Posterior vena cava (tissue), 2 donors: ENCODE data around the gene PGAM4. TPM values are rescaled to one million over a fixed set of nuclear protein-coding genes. Genes with fewer than 3 reads are reported as not detected.
"Not testable (repeated sequence)": the region's sequence is repeated elsewhere in the genome, so short reads cannot be mapped to it uniquely, and the experiment has no call there.

Experiments
- DNase-seq: peaks from one replicate; pipeline ENCODE4 v3.0.0-alpha.2; 2020; ENCODE audit warnings: low spot score
- intact Hi-C, 2 donors: fragments of 100-400 bp; cut with DNase I; formaldehyde crosslinking; loops; one replicate each; pipeline versions ENCODE4 v1.14.1 to v1.14.2; 2022 to 2023
- long read RNA-seq, 2 donors: library from polyadenylated mRNA; unstranded; transcript quantifications; one replicate each; pipeline ENCODE4 v2.0.0, GENCODE V29; 2020 to 2021
- total RNA-seq, 2 donors: library from RNA; stranded (reverse); fragmentation: NEBNext Ultra II Directional; extraction: Animal tissue kit (Norgen Biotek cat#: 25700); gene quantifications; one replicate each; pipeline ENCODE4 v1.2.1, GENCODE V29; 2021
- donor health status: DM: yes; HTN: yes; CAD: no.
- donor health status: DM: yes; HTN: yes; CAD: no.

The PGAM4 gene
- not detected for total RNA-seq
- long read RNA-seq, donor 1 = 0 reads
- long read RNA-seq, donor 2 = 0 reads

DNA sequence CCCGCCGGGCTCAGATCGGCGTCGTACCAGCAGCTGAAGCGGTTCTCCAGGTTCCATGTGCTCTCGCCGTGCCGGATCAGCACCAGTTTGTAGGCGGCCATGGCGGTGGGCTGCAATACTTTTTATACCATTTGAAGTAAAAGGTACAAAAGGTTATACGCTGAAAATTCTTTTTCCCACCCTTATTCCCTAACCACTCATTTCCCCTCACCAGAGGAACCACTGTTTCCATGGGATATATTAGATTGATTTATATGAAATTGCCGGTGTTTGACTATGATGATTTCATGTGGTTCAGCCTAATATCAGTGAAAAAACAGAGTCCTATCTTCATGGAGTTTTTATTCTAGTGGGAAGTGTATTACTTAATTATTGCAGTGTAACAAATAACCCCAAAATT is at the start of gene PGAM4:
Gene PGAM4, minus strand, starts transcription at position 101 of the 400 bp plus-strand sequence. Its CDS starts 0 bp downstream, at position 101.
- intact Hi-C loops = no loop called here
- DNase-seq = no peak

DNA sequence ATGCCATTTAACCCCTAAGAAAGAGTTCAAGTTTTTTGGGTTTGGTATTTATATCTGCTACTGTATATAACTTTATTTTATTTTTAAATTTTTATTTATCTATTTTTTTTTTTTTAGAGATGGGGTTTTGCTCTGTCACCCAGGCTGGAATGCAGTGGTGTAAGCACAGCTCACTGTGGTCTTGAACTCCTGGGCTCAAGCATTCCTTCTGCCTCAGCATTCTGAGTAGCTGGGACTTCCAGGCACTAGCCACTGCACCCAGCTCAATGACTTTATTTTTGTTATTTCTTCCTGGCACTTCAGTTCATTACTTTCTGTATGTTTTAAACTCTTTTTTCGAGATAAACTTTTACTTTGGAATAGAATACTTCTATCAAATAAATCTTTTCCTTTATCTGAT is 42.4 kb upstream of the PGAM4 start:
- DNase-seq = no peak
- intact Hi-C loops = no loop called here

DNA sequence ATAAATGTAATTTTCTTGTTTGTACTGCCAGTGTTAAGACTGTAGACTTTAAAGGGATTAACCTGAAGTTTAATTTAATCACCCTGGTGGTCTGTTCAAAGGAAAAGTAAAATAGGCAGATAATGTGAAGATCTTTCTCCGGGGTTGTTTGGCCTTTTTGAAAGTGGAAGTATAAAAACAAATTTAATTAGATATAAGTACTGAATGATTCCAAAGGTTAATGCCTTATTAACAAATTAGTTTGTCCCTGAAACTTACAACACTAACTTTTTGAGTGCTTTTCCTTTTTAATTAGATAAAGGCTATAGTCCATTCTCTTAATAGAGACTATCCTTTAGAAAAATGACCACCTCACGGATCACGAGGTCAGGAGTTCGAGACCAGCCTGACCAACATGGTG is 10.4 kb upstream of the PGAM4 start:
- intact Hi-C loops = no loop called here
- DNase-seq = no peak

DNA sequence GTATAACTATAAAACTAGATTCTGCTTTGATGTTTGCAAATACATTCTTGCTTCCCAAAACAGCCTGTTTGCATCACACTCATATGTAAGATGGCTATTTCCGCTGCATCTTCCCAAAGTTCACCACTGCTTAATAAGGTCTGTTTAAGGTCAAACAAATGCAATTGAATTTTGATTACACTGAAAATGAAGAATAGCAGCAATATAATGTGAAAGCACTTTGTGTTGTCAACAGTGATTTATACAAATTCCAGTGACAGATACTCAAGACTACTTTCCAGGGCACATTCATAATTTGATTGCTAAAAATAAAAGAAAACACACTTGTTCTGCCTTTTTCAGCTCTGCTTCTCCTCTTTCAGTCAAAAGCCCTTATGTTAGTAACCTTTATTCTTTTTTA is 8.1 kb upstream of the PGAM4 start:
- no peak for DNase-seq
- intact Hi-C loops = no loop called here

DNA sequence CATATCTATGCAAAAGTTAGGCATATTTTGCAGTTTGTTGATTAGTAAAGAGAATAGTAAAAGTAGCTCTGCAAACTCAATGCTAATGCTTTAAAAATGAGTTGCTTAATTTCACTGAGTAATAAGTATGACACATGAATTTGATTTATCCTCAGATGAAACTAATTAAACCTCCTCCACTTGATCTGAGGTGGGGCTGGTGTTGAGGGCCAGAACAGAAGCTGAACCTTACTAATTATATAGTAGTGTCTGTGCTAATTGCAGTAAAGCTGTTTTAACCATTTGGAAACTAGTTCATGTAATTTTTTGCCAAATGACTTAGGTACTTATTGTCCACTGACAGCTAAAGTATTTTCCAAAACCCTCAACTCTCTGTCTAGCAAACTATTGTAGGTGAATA is 7.7 kb upstream of the PGAM4 start:
- no peak for DNase-seq
- intact Hi-C loops = no loop called here

DNA sequence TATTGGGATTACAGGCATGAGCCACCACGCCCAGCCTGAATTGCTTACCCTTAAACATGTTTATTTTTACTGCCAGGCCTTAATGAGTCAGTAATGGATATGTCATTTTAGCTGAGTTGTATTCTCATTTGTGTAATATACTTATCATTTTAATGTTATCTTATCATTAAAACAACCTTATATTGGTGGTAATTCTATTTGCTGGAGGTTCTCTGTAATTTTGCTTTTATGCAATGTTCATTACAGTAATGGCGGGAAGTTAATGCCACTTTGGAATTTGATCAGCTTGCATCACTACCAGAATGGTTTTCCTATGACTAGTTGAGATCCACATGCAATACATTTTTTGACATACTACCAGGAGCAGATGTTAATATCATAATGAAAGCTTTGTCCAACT is 6.3 kb upstream of the PGAM4 start:
- DNase-seq = no peak
- intact Hi-C loops = no loop called here

- intact Hi-C loops = no loop called here
- DNase-seq = no peak
These were observed 1.8 kb downstream of the PGAM4 start for GRCh38 chrX:77967631-77968030.

DNA sequence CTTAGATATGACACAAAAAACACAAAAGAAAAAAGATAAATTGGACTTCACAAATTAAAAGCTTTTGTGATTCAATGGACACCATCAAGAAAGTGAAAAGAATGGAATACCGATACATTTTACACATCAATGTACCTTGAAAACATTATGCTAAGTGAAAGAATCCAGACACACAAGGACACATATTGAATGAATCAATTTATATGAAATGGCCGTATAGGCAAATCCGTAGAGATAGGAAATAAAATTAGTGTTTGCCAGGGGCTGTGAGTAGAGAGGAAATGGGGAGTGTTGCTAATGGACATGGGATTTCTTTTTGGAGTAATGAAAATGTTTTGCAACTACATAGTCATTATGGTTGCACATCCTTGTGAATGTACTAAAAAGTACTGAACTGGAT is 3.1 kb downstream of the PGAM4 start:
- intact Hi-C loops = no loop called here
- no peak for DNase-seq

GRCh38 chrX:77962068-77962902 is 7.2 kb downstream of the PGAM4 start:
- no peak for DNase-seq
- intact Hi-C loops = no loop called here

DNA sequence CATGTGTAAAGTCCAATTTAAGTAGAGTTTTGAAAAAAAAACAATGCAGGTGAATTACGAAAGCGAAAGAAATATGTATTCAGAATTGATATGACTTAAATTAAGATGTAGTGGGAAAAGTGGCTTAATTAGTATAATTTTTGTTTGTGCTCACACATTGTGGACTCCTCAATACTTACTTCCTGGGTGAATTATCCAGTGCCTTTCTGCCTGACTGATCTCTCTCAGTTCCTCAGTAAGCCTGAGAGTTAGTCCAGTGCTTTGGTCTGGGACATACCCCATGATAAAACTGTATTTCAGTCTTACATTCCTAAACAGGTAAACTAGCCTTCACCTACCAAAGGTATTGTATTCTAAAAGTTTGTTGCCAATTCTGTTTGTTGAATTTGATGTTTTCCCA is 8.4 kb downstream of the PGAM4 start:
- intact Hi-C loops = no loop called here
- no peak for DNase-seq

DNA sequence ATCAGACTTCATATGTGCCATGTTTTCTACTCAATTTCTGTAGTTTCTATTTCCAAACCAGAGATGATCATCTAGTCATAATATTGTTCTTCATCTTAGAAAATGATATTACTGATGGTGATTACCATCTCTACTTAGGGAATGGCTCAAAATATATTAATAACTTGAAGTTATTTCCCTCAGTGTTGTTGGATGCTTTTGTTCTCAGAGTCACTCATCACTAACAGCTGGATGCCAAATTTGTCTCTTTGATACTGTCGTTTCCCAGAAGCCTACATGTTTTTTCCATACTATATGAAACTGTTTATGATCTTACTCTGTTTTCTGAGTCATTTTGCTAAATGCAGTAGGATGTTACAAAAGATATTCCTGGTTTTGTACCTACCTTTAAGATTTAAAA is 8.9 kb downstream of the PGAM4 start:
- no peak for DNase-seq
- intact Hi-C loops = no loop called here

- DNase-seq = no peak
These were observed 15.7 kb downstream of the PGAM4 start for GRCh38 chrX:77953708-77954107.

DNA sequence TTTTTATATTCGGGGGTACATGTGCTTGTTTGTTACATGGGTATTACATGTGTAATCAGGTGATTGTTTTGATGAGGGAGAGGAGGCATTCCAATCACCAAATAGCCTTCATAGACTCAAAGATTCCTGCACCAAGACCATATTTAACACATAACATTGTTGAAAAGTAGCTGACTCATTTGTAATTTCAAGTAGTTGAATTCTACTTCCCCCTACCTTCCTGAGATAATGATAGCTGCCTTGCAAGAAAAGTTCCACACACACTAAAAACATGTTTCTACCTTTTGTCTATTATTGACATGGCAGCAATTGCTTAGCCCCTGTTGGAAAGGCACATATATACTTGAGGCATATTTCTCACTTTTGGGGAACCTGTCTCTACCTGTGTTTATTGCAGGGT is 16.1 kb downstream of the PGAM4 start:
- intact Hi-C loops = no loop called here
- DNase-seq = no peak

More at GRCh38 chrX:77953708-77954107, 15.7 kb downstream of the PGAM4 start:
- intact Hi-C loops = no loop called here

GRCh38 chrX:77952173-77952572 is 17.3 kb downstream of the PGAM4 start:
- intact Hi-C loops = no loop called here
- DNase-seq = no peak

DNA sequence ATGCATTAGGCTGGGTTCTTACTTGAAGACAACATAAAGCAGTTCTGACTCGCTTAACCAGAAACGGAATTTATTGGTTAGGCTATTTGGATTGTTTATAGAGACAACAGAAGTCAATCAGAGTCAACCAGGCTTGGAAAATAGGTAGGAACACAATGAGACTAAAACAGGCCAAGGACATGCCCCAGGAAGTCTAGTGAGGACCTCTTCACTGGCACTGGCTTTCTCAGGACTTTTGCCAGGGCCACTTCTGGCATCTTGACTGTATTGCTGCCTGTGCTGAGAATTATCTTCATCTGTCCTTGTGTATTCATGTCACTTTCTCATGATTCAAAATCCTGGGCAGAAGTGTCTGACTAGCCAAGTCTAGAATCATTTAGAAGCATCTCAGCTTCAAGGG is 19.6 kb downstream of the PGAM4 start:
- no peak for DNase-seq
- intact Hi-C loops = no loop called here

GRCh38 chrX:77946571-77946970 is 22.9 kb downstream of the PGAM4 start:
- DNase-seq = no peak
- intact Hi-C loops = no loop called here

DNA sequence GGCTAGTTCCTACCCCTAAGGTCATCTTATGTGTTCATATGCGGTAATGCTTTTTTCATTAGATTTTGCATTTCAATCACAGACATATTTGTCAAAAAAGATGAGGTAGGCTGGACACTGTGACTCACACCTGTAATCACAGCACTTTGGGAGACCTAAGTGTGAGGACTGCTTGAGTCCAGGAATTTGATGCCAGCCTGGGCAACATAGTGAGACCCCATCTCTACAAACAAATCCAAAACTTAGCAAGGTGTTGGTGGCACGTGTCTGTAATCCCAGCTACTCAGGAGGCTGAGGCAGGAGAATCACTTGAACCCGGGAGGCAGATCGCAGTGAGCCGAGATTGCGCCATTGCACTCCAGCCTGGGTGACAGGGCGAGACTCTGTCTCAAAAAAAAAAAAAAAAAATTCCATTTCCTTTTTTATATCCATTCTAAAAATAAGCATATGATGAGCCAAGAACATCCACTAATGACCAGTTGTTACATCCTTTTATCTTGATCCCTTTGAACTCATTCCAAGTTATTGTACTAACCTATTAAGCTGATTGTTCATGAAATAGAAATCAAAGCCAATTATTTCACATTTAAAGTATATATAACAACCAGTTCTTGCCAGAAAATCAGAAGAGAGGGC is 23.4 kb downstream of the PGAM4 start:
- DNase-seq = no peak

DNA sequence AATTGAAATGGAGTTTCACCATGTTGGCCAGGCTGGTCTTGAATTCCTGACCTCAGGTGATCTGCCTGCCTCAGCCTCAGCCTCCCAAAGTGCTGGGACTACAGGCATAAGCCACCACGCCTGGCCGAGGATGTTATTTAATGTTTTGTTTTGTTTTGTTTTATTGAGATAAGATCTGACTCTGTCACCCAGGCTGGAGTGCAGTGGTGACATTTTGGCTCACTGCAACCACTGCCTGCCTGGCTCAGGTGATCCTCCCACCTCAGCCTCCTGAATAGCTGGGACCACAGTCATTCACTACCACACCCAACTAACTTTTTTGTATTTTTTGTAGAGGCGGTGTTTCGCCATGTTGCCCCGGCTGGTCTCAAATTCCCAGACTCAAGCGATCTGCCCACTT is 24.4 kb downstream of the PGAM4 start:
- intact Hi-C loops = not testable (repeated sequence)

More for the DNA sequence above, 23.4 kb downstream of the PGAM4 start:
- intact Hi-C loops = no loop called here

GRCh38 chrX:77938083-77938680 is 31.3 kb downstream of the PGAM4 start:
- no peak for DNase-seq
- intact Hi-C loops = no loop called here

More for the DNA sequence above, 24.4 kb downstream of the PGAM4 start:
- not testable (repeated sequence) for DNase-seq

DNA sequence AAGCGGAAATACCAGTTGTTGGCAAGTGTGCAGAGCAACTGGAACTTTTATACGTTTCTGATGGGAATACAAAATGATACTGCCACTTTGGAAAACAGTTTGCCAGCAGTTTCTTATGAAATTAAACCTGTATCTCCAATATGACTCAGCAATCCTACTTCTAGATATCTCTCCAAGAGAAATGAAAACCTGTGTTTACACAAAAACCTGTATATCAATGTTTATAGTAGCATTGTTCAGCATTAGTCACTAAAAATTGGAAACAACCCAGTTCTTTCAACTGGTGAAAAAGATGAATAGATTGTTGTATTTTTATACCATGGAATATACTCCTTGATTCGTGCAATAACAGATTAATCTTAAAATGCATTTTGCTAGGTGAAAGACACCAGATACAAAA is 32.1 kb downstream of the PGAM4 start:
- no peak for DNase-seq
- intact Hi-C loops = no loop called here

- DNase-seq = no peak
- intact Hi-C loops = no loop called here
These were observed 33.1 kb downstream of the PGAM4 start for GRCh38 chrX:77936299-77936698.
